SU-DHL-6 (cell line): Measurements from ENCODE around the gene SPRYD4.

Source experiments
- CTCF ChIP-seq: fragments of 200-600 bp; sonication (generic); IDR thresholded peaks from one replicate; pipeline ENCODE4 v1.5.1; 2017; ENCODE audit warnings: antibody characterized with exemption, mild to moderate bottlenecking, low read length, moderate library complexity; ENCODE audit not compliant: insufficient read depth, poor library complexity, severe bottlenecking
- EZH2phosphoT487 ChIP-seq: fragments of 200-600 bp; sonication (generic), shearing (Covaris generic); conservative IDR thresholded peaks from 2 replicates; pipeline ENCODE4 v1.6.1; 2018; ENCODE audit warnings: mild to moderate bottlenecking, antibody characterized with exemption, low read length, moderate library complexity, mixed read lengths

- no peak for TF ChIP-seq CTCF
- TF ChIP-seq EZH2phosphoT487, result no peak
Observed at GRCh38 chr12:56521209-56521589, 52.8 kb downstream of the SPRYD4 start.
